HL-60 (cell line): Measurements from ENCODE around the gene OR1B1.

Experiments
- DNase-seq, 2 experiments: peaks; one replicate each; pipeline ENCODE4 v3.0.0-alpha.2; 2010 to 2020; ENCODE audit warnings: low read depth in 1 of 2, low spot score in 1 of 2
- H3K27ac ChIP-seq: fragments of 250-450 bp; sonication (Bioruptor Pico); replicated peaks from 2 replicates; pipeline ENCODE4 v1.5.1; 2020; ENCODE audit warnings: mild to moderate bottlenecking, moderate library complexity
- H3K27me3 ChIP-seq: fragments of 250-450 bp; sonication (Bioruptor Pico); 2 replicates; pipeline ENCODE4 v1.5.1; 2021; ENCODE audit warnings: mild to moderate bottlenecking, moderate library complexity; ENCODE audit not compliant: insufficient read depth, poor library complexity, severe bottlenecking
- H3K4me3 ChIP-seq: replicated peaks from 2 replicates; pipeline ENCODE4 v1.5.1; 2011; ENCODE audit warnings: mild to moderate bottlenecking, control low read depth, low read length; ENCODE audit not compliant: insufficient read depth
- GABPA ChIP-seq: IDR thresholded peaks from 2 replicates; pipeline ENCODE4 v1.6.1; 2012; ENCODE audit warnings: low read depth
- POLR2AphosphoS5 ChIP-seq: IDR thresholded peaks from 2 replicates; pipeline ENCODE4 v1.6.1; 2012; ENCODE audit warnings: low read depth
- SPI1 ChIP-seq: IDR thresholded peaks from 2 replicates; pipeline ENCODE4 v1.6.1; 2012; ENCODE audit warnings: low read depth, mild to moderate bottlenecking, borderline replicate concordance
- long read RNA-seq: library from polyadenylated mRNA; unstranded; transcript quantifications from one replicate; pipeline ENCODE4 v2.0.0, GENCODE V29; 2020
- TF ChIP-seq, protein P1 (sequence below): IDR thresholded peaks from one replicate; pipeline ENCODE4 v1.5.1; 2011; ENCODE audit warnings: low read length, control low read depth, inconsistent platforms; ENCODE audit not compliant: insufficient read depth
- TF ChIP-seq, protein P2 (sequence below): IDR thresholded peaks from 2 replicates; pipeline ENCODE4 v1.6.1; 2012; ENCODE audit warnings: low read depth; ENCODE audit not compliant: insufficient replicate concordance

The OR1B1 gene
- long read RNA-seq: 0 reads

DNA sequence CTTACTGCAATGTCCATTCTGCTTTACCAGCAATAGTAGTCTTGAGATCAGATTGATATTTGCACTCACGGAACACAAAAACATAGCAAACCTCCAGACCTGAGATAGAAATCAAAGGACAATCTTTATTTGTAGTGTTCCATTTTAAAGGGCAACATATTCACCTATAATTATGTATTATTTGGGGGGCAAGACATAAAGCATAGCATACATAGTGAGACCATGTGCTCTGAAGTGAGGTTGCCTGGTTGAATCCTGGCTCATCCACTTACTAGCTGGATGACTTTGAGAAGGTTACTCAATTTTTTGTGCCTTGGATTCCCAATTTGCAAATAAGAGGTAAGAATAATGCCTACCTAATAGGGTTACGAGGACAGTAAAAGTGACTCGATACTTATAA is at the start of gene OR1B1:
TSS of gene OR1B1 (minus strand) at position 101 of the 400 bp plus-strand sequence.
- TF ChIP-seq GABPA (no peak), POLR2AphosphoS5 (no peak), SPI1 (no peak)
- TF ChIP-seq, protein P1, sequence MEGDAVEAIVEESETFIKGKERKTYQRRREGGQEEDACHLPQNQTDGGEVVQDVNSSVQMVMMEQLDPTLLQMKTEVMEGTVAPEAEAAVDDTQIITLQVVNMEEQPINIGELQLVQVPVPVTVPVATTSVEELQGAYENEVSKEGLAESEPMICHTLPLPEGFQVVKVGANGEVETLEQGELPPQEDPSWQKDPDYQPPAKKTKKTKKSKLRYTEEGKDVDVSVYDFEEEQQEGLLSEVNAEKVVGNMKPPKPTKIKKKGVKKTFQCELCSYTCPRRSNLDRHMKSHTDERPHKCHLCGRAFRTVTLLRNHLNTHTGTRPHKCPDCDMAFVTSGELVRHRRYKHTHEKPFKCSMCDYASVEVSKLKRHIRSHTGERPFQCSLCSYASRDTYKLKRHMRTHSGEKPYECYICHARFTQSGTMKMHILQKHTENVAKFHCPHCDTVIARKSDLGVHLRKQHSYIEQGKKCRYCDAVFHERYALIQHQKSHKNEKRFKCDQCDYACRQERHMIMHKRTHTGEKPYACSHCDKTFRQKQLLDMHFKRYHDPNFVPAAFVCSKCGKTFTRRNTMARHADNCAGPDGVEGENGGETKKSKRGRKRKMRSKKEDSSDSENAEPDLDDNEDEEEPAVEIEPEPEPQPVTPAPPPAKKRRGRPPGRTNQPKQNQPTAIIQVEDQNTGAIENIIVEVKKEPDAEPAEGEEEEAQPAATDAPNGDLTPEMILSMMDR: no peak
- TF ChIP-seq, protein P2, sequence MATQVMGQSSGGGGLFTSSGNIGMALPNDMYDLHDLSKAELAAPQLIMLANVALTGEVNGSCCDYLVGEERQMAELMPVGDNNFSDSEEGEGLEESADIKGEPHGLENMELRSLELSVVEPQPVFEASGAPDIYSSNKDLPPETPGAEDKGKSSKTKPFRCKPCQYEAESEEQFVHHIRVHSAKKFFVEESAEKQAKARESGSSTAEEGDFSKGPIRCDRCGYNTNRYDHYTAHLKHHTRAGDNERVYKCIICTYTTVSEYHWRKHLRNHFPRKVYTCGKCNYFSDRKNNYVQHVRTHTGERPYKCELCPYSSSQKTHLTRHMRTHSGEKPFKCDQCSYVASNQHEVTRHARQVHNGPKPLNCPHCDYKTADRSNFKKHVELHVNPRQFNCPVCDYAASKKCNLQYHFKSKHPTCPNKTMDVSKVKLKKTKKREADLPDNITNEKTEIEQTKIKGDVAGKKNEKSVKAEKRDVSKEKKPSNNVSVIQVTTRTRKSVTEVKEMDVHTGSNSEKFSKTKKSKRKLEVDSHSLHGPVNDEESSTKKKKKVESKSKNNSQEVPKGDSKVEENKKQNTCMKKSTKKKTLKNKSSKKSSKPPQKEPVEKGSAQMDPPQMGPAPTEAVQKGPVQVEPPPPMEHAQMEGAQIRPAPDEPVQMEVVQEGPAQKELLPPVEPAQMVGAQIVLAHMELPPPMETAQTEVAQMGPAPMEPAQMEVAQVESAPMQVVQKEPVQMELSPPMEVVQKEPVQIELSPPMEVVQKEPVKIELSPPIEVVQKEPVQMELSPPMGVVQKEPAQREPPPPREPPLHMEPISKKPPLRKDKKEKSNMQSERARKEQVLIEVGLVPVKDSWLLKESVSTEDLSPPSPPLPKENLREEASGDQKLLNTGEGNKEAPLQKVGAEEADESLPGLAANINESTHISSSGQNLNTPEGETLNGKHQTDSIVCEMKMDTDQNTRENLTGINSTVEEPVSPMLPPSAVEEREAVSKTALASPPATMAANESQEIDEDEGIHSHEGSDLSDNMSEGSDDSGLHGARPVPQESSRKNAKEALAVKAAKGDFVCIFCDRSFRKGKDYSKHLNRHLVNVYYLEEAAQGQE: no peak
- Histone ChIP-seq H3K27ac (no peak within 1 kb of the TSS), H3K27me3 (no peaks in the 10 kb centered on the region), H3K4me3 (no peak within 1 kb of the TSS)
- no peak for DNase-seq

DNA sequence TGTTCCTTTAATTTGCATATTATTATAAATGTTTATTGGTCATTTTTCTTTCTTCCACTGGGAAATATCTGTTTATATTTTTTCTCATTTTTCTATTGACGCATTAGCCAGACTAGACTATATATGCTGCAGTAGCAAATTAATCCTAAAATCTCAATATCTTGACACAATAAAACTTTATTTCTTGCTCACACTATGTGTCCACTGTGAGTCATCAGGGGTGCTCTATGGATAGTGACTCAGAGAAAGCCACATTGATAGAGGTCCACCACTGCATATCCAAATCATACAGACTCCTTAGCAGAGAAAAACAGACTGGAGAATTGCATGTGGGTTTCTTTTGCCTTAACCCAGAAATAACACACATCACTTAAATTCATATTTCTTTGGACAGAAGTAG is 38.3 kb upstream of the OR1B1 start:
- Histone ChIP-seq H3K27ac (no peak overlapping the region), H3K27me3 (peaks cover 13% of the 10 kb centered on the region), H3K4me3 (no peak overlapping the region)
- TF ChIP-seq, protein P2: no peak
- no peak for DNase-seq

DNA sequence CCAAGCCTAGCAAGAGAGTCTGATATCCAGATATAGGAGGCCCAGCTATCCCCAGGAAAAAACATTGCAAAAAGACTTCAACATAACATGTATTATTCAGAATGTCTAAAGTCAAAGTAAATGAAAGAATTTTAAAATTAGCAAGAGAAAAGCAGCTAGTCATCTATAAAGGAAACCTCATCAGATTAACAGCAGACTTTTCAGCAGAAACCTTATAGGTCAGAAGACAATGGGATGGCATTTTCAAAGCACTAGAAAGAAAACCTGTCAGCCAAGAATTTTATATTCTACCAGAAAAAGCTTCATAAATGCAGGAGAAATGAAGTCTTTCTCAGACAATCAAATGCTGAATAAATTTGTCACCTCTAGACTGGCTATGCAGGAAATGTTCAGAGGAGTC is 27.4 kb upstream of the OR1B1 start:
- no peak for TF ChIP-seq SPI1
- no peak for TF ChIP-seq POLR2AphosphoS5
- TF ChIP-seq, protein P2: no peak
- TF ChIP-seq GABPA: no peak
- TF ChIP-seq, protein P1: no peak
- Histone ChIP-seq H3K4me3 (no peak overlapping the region), H3K27ac (no peak overlapping the region), H3K27me3 (no peaks in the 10 kb centered on the region)
- DNase-seq: no peak

DNA sequence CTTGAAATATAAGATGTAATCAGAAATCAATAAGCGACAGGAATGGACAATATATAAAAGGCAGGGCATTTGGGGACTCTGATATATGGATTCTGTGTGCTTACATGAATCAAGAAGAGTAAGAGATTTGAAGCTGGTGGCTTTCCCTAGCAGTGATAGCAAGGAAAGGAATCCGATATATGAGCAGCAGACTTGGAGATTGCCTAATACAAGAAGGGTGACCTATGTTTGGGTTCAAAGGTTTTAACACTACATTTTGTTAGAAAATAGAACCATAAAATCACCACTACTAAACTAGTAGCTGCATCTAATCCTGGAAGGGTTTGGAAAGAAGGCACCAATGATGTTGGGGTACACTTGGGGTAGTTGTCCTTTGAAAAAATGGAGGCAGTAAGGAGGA is 15.1 kb upstream of the OR1B1 start:
- TF ChIP-seq, protein P1: no peak
- no peak for TF ChIP-seq SPI1
- TF ChIP-seq GABPA: no peak
- TF ChIP-seq, protein P2: no peak
- TF ChIP-seq POLR2AphosphoS5: no peak
- Histone ChIP-seq H3K27me3 (peaks cover 4% of the 10 kb centered on the region), H3K27ac (no peak overlapping the region), H3K4me3 (no peak overlapping the region)
- no peak for DNase-seq
